SK-N-SH (cell line): Measurements from ENCODE around the gene GSG1L. TPM values are rescaled to one million over a fixed set of nuclear protein-coding genes. Genes with fewer than 3 reads are reported as not detected.

Experiments used
- CTCF ChIA-PET: fragments of 300-600, 350-600 bp; formaldehyde crosslinking; extraction: SDS; loops from one replicate; lab custom pipeline; 2021; lab: Yijun Ruan, JAX
- POLR2A ChIA-PET: fragments of 350-600 bp; sonication (Branson Sonifier 250); formaldehyde crosslinking; extraction: SDS; loops from one replicate; lab custom pipeline; 2020; ENCODE audit warnings: antibody characterized with exemption, inconsistent platforms; lab: Yijun Ruan, JAX
- DNase-seq: peaks from one replicate; pipeline ENCODE4 v3.0.0; 2012
- H2AFZ ChIP-seq: fragments of 200-600 bp; sonication (generic); 2 replicates; pipeline ENCODE4 v1.8.1; 2016; ENCODE audit warnings: antibody characterized with exemption, mild to moderate bottlenecking, low read depth
- H3F3A ChIP-seq: fragments of 200-600 bp; sonication (generic); replicated peaks from 2 replicates; pipeline ENCODE3; 2016; ENCODE audit warnings: antibody characterized with exemption, mild to moderate bottlenecking; ENCODE audit not compliant: insufficient read depth
- H3K27ac ChIP-seq, 2 experiments: fragments of 200-500 bp in 1 of 2; fragments of 200-600 bp in 1 of 2; sonication (Bioruptor generic) in 1 of 2; sonication (generic), shearing (Covaris generic) in 1 of 2; 2 replicates each; pipeline versions ENCODE4 v1.5.1 to v1.6.1; 2014 to 2016; ENCODE audit warnings: low read depth in 2 of 2, inconsistent platforms in 1 of 2, low read length in 1 of 2, mild to moderate bottlenecking in 1 of 2, mixed read lengths in 1 of 2
- H3K27me3 ChIP-seq: fragments of 200-600 bp; sonication (generic), shearing (Covaris generic); 2 replicates; pipeline ENCODE4 v1.6.1; 2016; ENCODE audit warnings: mixed run types; ENCODE audit not compliant: insufficient read depth
- H3K36me3 ChIP-seq, 2 experiments: fragments of 200-500 bp in 1 of 2; fragments of 200-600 bp in 1 of 2; sonication (Bioruptor generic) in 1 of 2; sonication (generic) in 1 of 2; replicated peaks in 1 of 2; 2 replicates each; pipeline versions ENCODE3 to v1.5.1; 2014 to 2016; ENCODE audit warnings: low read length in 1 of 2, mild to moderate bottlenecking in 1 of 2; ENCODE audit not compliant: insufficient read depth in 2 of 2, control insufficient read depth in 1 of 2
- H3K4me1 ChIP-seq, 2 experiments: fragments of 200-500 bp in 1 of 2; fragments of 200-600 bp in 1 of 2; sonication (Bioruptor generic) in 1 of 2; sonication (generic), shearing (Covaris generic) in 1 of 2; 2 replicates each; pipeline versions ENCODE4 v1.5.1 to v1.6.1; 2014 to 2016; ENCODE audit warnings: low read depth in 1 of 2, low read length in 1 of 2, mixed run types in 1 of 2; ENCODE audit not compliant: insufficient read depth in 2 of 2, control insufficient read depth in 1 of 2
- H3K4me2 ChIP-seq: fragments of 200-600 bp; sonication (generic), shearing (Covaris generic); 2 replicates; pipeline ENCODE4 v1.6.1; 2017; ENCODE audit warnings: mixed run types
- H3K4me3 ChIP-seq, 2 experiments: fragments of 200-500 bp in 1 of 2; fragments of 200-600 bp in 1 of 2; sonication (Bioruptor generic) in 1 of 2; sonication (generic), shearing (Covaris generic) in 1 of 2; 2 replicates each; pipeline versions ENCODE4 v1.5.1 to v1.8.1; 2014 to 2016; ENCODE audit warnings: low read depth in 2 of 2, inconsistent platforms in 1 of 2, low read length in 1 of 2, mild to moderate bottlenecking in 1 of 2, mixed read lengths in 1 of 2, moderate library complexity in 1 of 2
- H3K79me2 ChIP-seq: fragments of 200-600 bp; sonication (generic); 2 replicates; pipeline ENCODE4 v1.8.1; 2017; ENCODE audit warnings: mild to moderate bottlenecking; ENCODE audit not compliant: insufficient read depth
- H3K9ac ChIP-seq: fragments of 200-600 bp; sonication (generic); 2 replicates; pipeline ENCODE4 v1.6.1; 2017; ENCODE audit warnings: mixed run types
- H3K9me2 ChIP-seq: fragments of 200-600 bp; sonication (generic); 2 replicates; pipeline ENCODE4 v1.6.1; 2017; ENCODE audit warnings: mixed run types
- H3K9me3 ChIP-seq: fragments of 200-600 bp; sonication (generic); 2 replicates; pipeline ENCODE4 v1.6.1; 2017; ENCODE audit warnings: mixed run types, mild to moderate bottlenecking, moderate library complexity
- H4K20me1 ChIP-seq: fragments of 200-600 bp; sonication (generic); 2 replicates; pipeline ENCODE4 v1.6.1; 2017; ENCODE audit warnings: mild to moderate bottlenecking, mixed run types; ENCODE audit not compliant: insufficient read depth
- EP300 ChIP-seq, 2 experiments: IDR thresholded peaks; 2 replicates each; pipeline versions ENCODE4 v1.4.0 to v1.6.1; 2012; ENCODE audit warnings: borderline replicate concordance in 1 of 2, low read depth in 1 of 2, low read length in 1 of 2
- EZH2phosphoT487 ChIP-seq: fragments of 200-600 bp; sonication (generic); IDR thresholded peaks from 2 replicates; pipeline ENCODE4 v1.6.1; 2017; ENCODE audit warnings: low read depth, mixed run types, mild to moderate bottlenecking, antibody characterized with exemption, moderate library complexity, borderline replicate concordance
- FOSL2 ChIP-seq: IDR thresholded peaks from 2 replicates; pipeline ENCODE4 v1.4.0; 2012; ENCODE audit warnings: low read depth, mild to moderate bottlenecking, moderate library complexity, borderline replicate concordance
- MAX ChIP-seq: IDR thresholded peaks from 2 replicates; pipeline ENCODE4 v1.4.0; 2012; ENCODE audit warnings: low read depth
- MEF2A ChIP-seq: IDR thresholded peaks from 2 replicates; pipeline ENCODE4 v1.4.0; 2012; ENCODE audit warnings: low read depth, borderline replicate concordance
- NFIC ChIP-seq: IDR thresholded peaks from 2 replicates; pipeline ENCODE4 v1.4.0; 2012; ENCODE audit warnings: borderline replicate concordance
- NRF1 ChIP-seq: IDR thresholded peaks from 2 replicates; pipeline ENCODE4 v1.6.1; 2012; ENCODE audit warnings: low read depth, mild to moderate bottlenecking, low read length
- PBX3 ChIP-seq: IDR thresholded peaks from 2 replicates; pipeline ENCODE4; 2012
- RAD21 ChIP-seq: IDR thresholded peaks from 2 replicates; pipeline ENCODE4 v1.6.1; 2012; ENCODE audit warnings: mild to moderate bottlenecking, low read length
- SMC3 ChIP-seq: IDR thresholded peaks from 2 replicates; pipeline ENCODE4 v1.6.1; 2012; ENCODE audit warnings: low read depth, low read length, improper control_type of control experiment
- TAF1 ChIP-seq: IDR thresholded peaks from 2 replicates; pipeline ENCODE4 v1.6.1; 2012; ENCODE audit warnings: low read depth, mild to moderate bottlenecking, low read length, moderate library complexity, borderline replicate concordance
- TCF12 ChIP-seq: IDR thresholded peaks from 2 replicates; pipeline ENCODE4 v1.4.0; 2012
- YY1 ChIP-seq: IDR thresholded peaks from 2 replicates; pipeline ENCODE4 v1.4.0; 2012; ENCODE audit warnings: low read depth, mild to moderate bottlenecking
- ZBTB33 ChIP-seq: IDR thresholded peaks from 2 replicates; pipeline ENCODE4 v1.4.0; 2012; ENCODE audit warnings: low read depth, borderline replicate concordance
- whole genome bisulfite sequencing: methylation state at CpG from one replicate; pipeline ENCODE4 v1.1.6; 2017; ENCODE audit warnings: low lambda C conversion rate; 5-methylcytosine and 5-hydroxymethylcytosine counted together
- polyA plus RNA-seq, 3 experiments: library from polyadenylated mRNA; depleted of rRNA; stranded (reverse); fragments of >200 nt; gene quantifications; 2 replicates each; pipeline ENCODE4 v1.2.3, GENCODE V29; 2012

Gene GSG1L
- polyA plus RNA-seq, 1 of the 3 experiments (the other 2 are of a cell fraction) = not detected

- DNase-seq = no peak
- Histone ChIP-seq H4K20me1 (no peaks in the 10 kb centered on the region), H3K4me1 (peaks cover 0 to 44% of the 10 kb centered on the region in 2 experiments; a peak in 1 of 4 replicates), H3K4me2 (no peak overlapping the region), H2AFZ (no peak overlapping the region), H3F3A (no peaks in the 10 kb centered on the region), H3K9me3 (no peaks in the 10 kb centered on the region), H3K9ac (no peak overlapping the region), H3K4me3 (no peak overlapping the region), H3K27ac (no peak overlapping the region; a peak in 1 of 4 replicates), H3K27me3 (no peaks in the 10 kb centered on the region), H3K36me3 (peaks cover 0 to under 1% of the 10 kb centered on the region in 2 experiments), H3K9me2 (no peaks in the 10 kb centered on the region), H3K79me2 (no peaks in the 10 kb centered on the region)
- POLR2A ChIA-PET = no interaction called here
- WGBS = 83% methylated on average over 12 of the region's 19 CpGs
- CTCF ChIA-PET = interaction anchor here (0.6 to 7.9 kb wide), 3 partner anchors 82 to 289 kb away, joined by 3 to 67 read pairs (median 3); no protein-coding TSS in a partner anchor
- no peak for TF ChIP-seq TAF1
Measured at GRCh38 chr16:27781981-27782880, 281.3 kb downstream of the GSG1L start.

- H4K20me1 ChIP-seq = no peaks in the 10 kb centered on the region
- TF ChIP-seq FOSL2 (no peak), MEF2A (no peak), NRF1 (no peak), SMC3 (no peak)
- H2AFZ ChIP-seq = no peak overlapping the region
- H3K9me3 ChIP-seq = no peaks in the 10 kb centered on the region
- POLR2A ChIA-PET = no interaction called here
- H3K27ac ChIP-seq = no peak overlapping the region; a peak in 1 of 4 replicates
- no peaks in the 10 kb centered on the region for H3K27me3 ChIP-seq
- peak; percentile 58 for DNase-seq
- CTCF ChIA-PET = interaction anchor here (1.8 to 7.9 kb wide), 2 partner anchors 12 to 290 kb away, joined by 13 to 67 read pairs; no protein-coding TSS in a partner anchor
- no peak overlapping the region for H3K9ac ChIP-seq
- no peak overlapping the region for H3K4me2 ChIP-seq
- H3K79me2 ChIP-seq = no peaks in the 10 kb centered on the region
- H3K4me1 ChIP-seq = peaks cover 0 to 44% of the 10 kb centered on the region in 2 experiments; a peak in 1 of 4 replicates
- peaks cover 0 to 5% of the 10 kb centered on the region in 2 experiments for H3K36me3 ChIP-seq
- no peaks in the 10 kb centered on the region for H3K9me2 ChIP-seq
- no peaks in the 10 kb centered on the region for H3F3A ChIP-seq
- no peak overlapping the region for H3K4me3 ChIP-seq
- WGBS = 69% methylated on average over 5 of the region's 7 CpGs
Measured at GRCh38 chr16:27781195-27781524, 282.4 kb downstream of the GSG1L start.

- peaks cover 0 to 44% of the 10 kb centered on the region in 2 experiments; a peak in 1 of 4 replicates for H3K4me1 ChIP-seq
- no peak overlapping the region for H2AFZ ChIP-seq
- no peak for DNase-seq
- H3K9me2 ChIP-seq = no peaks in the 10 kb centered on the region
- ChIA-PET CTCF (interaction anchor here (0.5 to 7.9 kb wide), 43 partner anchors 9 to 298 kb away, joined by 3 to 67 read pairs (median 5); partner anchors contain the start of gene GSG1L), POLR2A (interaction anchor here (0.7 kb wide), 2 partner anchors 192 to 284 kb away, joined by 3 read pairs; no protein-coding TSS in a partner anchor)
- no peak overlapping the region for H3K4me2 ChIP-seq
- no peaks in the 10 kb centered on the region for H3K9me3 ChIP-seq
- H3K27ac ChIP-seq = no peak overlapping the region; a peak in 2 of 4 replicates
- H3K36me3 ChIP-seq = peaks cover 0 to 5% of the 10 kb centered on the region in 2 experiments
- H3K79me2 ChIP-seq = no peaks in the 10 kb centered on the region
- no peaks in the 10 kb centered on the region for H3K27me3 ChIP-seq
- 83% methylated on average over 3 of the region's 8 CpGs for WGBS
- no peaks in the 10 kb centered on the region for H4K20me1 ChIP-seq
- H3K9ac ChIP-seq = no peak overlapping the region
- H3K4me3 ChIP-seq = no peak overlapping the region
- H3F3A ChIP-seq = no peaks in the 10 kb centered on the region
- TF ChIP-seq NFIC = no peak
- TF ChIP-seq EP300 (IDR thresholded peaks at IDR 0.05; ENCODE audit: borderline replicate concordance in 1 of 2, low read depth in 1 of 2, low read length in 1 of 2) = no peak
- TF ChIP-seq MEF2A = no peak
- TF ChIP-seq TAF1 = no peak
- no peak for TF ChIP-seq FOSL2
- no peak for TF ChIP-seq MAX
- TF ChIP-seq ZBTB33 = no peak
- no peak for TF ChIP-seq RAD21
- no peak for TF ChIP-seq YY1
- TF ChIP-seq PBX3 = no peak
- TF ChIP-seq EZH2phosphoT487 = no peak
- TF ChIP-seq TCF12 = no peak
- TF ChIP-seq SMC3 = no peak
Measured at GRCh38 chr16:27780468-27781194, 282.9 kb downstream of the GSG1L start.
